GM12878 (cell line): ENCODE data around the gene MAGEA11. TPM values are rescaled to one million over a fixed set of nuclear protein-coding genes. Genes with fewer than 3 reads are reported as not detected.
"Not testable (repeated sequence)": the region's sequence is repeated elsewhere in the genome, so short reads cannot be mapped to it uniquely, and the experiment has no call there.

Experiments
- ATAC-seq: fragments of 200-7000 bp; cut with Tn5 transposase; 3 replicates; pipeline ENCODE4 v1.9.1; 2020; ENCODE audit warnings: mild to moderate bottlenecking, moderate library complexity
- BruUV-seq: library from RNA; stranded (reverse); fragments of 400-500 nt; replicated peaks from 2 replicates; lab custom pipeline; 2021; lab: Mats Ljungman, UMichigan
- CTCF ChIA-PET: fragments of 300-600 bp; sonication (Branson Sonifier 250); formaldehyde crosslinking; extraction: SDS; loops from one replicate; lab custom pipeline; 2021; ENCODE audit warnings: inconsistent platforms; lab: Yijun Ruan, JAX
- POLR2A ChIA-PET: fragments of 350-600 bp; formaldehyde crosslinking; extraction: SDS; loops from one replicate; lab custom pipeline; 2021; ENCODE audit warnings: inconsistent platforms; lab: Charles Lee
- RAD21 ChIA-PET: fragments of 300-600 bp; sonication (Branson Sonifier 250); formaldehyde crosslinking; loops from one replicate; lab custom pipeline; 2023; ENCODE audit warnings: antibody characterized with exemption; ENCODE audit not compliant: unreplicated experiment; lab: Charles Lee
- SMC1A ChIA-PET: fragments of 300-600 bp; sonication (Branson Sonifier 250); formaldehyde crosslinking; loops from one replicate; lab custom pipeline; 2023; ENCODE audit not compliant: unreplicated experiment, uncharacterized antibody; lab: Charles Lee
- DNase-seq: peaks from one replicate; pipeline ENCODE4 v3.0.0-alpha.2; 2011; ENCODE audit warnings: low read depth, low spot score
- FAIRE-seq: peaks from 3 replicates; lab custom pipeline; 2011; peaks lifted over from hg19 to GRCh38; lab: Jason Lieb, UNC
- H2AFZ ChIP-seq: 2 replicates; pipeline ENCODE4 v1.6.0; 2011; ENCODE audit warnings: low read depth, low read length, control low read depth; ENCODE audit not compliant: control insufficient read depth
- H3K27ac ChIP-seq: 2 replicates; pipeline ENCODE4 v1.5.1; 2011; ENCODE audit warnings: control low read depth; ENCODE audit not compliant: control insufficient read depth, insufficient read depth
- H3K27me3 ChIP-seq, 2 experiments: replicated peaks in 1 of 2; 2 replicates each; pipeline versions ENCODE4 v1.6.0 to v1.6.1; 2011; ENCODE audit warnings: low read length in 1 of 2; ENCODE audit not compliant: control insufficient read depth in 2 of 2, insufficient read depth in 2 of 2
- H3K36me3 ChIP-seq, 2 experiments: 2 replicates each; pipeline ENCODE4 v1.5.1; 2011; ENCODE audit warnings: low read length in 1 of 2; ENCODE audit not compliant: control insufficient read depth in 2 of 2, insufficient read depth in 2 of 2
- H3K4me1 ChIP-seq: 2 replicates; pipeline ENCODE4 v1.6.1; 2011; ENCODE audit warnings: mild to moderate bottlenecking, low read length, moderate library complexity, mixed read lengths; ENCODE audit not compliant: control insufficient read depth, insufficient read depth
- H3K4me2 ChIP-seq: 2 replicates; pipeline ENCODE4 v1.6.0; 2011; ENCODE audit warnings: control low read depth; ENCODE audit not compliant: control insufficient read depth, insufficient read depth
- H3K4me3 ChIP-seq: fragments of 200-600 bp; sonication (generic); 2 replicates; pipeline ENCODE4 v1.5.1; 2016
- H3K79me2 ChIP-seq: 2 replicates; pipeline ENCODE4 v1.6.0; 2011; ENCODE audit warnings: low read length; ENCODE audit not compliant: control insufficient read depth, insufficient read depth
- H3K9ac ChIP-seq: 2 replicates; pipeline ENCODE4 v1.8.0; 2011; ENCODE audit warnings: low read length, control low read depth, mixed read lengths; ENCODE audit not compliant: control insufficient read depth, insufficient read depth
- H3K9me3 ChIP-seq: replicated peaks from 3 replicates; pipeline ENCODE4 v1.5.1; 2011; ENCODE audit warnings: mild to moderate bottlenecking, low read length; ENCODE audit not compliant: control insufficient read depth, insufficient read depth
- H4K20me1 ChIP-seq: 2 replicates; pipeline ENCODE4 v1.6.0; 2011; ENCODE audit not compliant: control insufficient read depth, insufficient read depth
- BCLAF1 ChIP-seq: fragments of 450-650 bp; IDR thresholded peaks from 2 replicates; pipeline ENCODE4 v1.6.1; 2017; ENCODE audit warnings: antibody characterized with exemption, mild to moderate bottlenecking, moderate library complexity
- NFIC ChIP-seq: IDR thresholded peaks from 2 replicates; pipeline ENCODE4 v1.6.1; 2012; ENCODE audit warnings: low read depth, mild to moderate bottlenecking, inconsistent platforms, low read length, moderate library complexity
- SIX5 ChIP-seq: IDR thresholded peaks from 2 replicates; pipeline ENCODE4 v1.6.1; 2011; ENCODE audit warnings: mild to moderate bottlenecking, low read depth, low read length, moderate library complexity; ENCODE audit not compliant: severe bottlenecking
- SREBF1 ChIP-seq: IDR thresholded peaks from 2 replicates; pipeline ENCODE4 v1.6.1; 2012; ENCODE audit warnings: mild to moderate bottlenecking, low read length
- STAT1 ChIP-seq: fragments of 450-650 bp; conservative IDR thresholded peaks from 2 replicates; pipeline ENCODE4 v1.6.1; 2014; ENCODE audit warnings: antibody characterized with exemption, mild to moderate bottlenecking
- WGBS: methylation state at CpG from one replicate; pipeline ENCODE4 v1.1.6; 2016; ENCODE audit warnings: low lambda C conversion rate; ENCODE audit not compliant: insufficient replicate concordance, insufficient coverage; ENCODE audit errors: missing lambda C conversion rate; 5-methylcytosine and 5-hydroxymethylcytosine counted together
- in situ Hi-C: fragments of 300-500 bp; cut with MboI; formaldehyde crosslinking; loops from 9 replicates; pipeline ENCODE4 v1.14.3; 2018; ENCODE audit warnings: mixed read lengths
- intact Hi-C: fragments of 100-400 bp; cut with micrococcal nuclease; formaldehyde crosslinking; loops from one replicate; pipeline ENCODE4 v1.14.2; 2022; ENCODE audit not compliant: unreplicated experiment
- polyA plus RNA-seq, 11 experiments: library from polyadenylated mRNA; depleted of rRNA in 4 of 11; unstranded in 6 of 11; stranded (reverse) in 5 of 11; fragments of >200 nt; fragmentation: Nextera tagmentation in 4 of 11; fragmentation: Illumina TruSeq in 1 of 11; extraction: Ambion mirVana in 4 of 11; extraction: Trizol in 1 of 11; gene quantifications; 1 replicate in 1 of 11; 2 replicates in 10 of 11; pipeline versions ENCODE4 v1.2.1 to v1.2.3, GENCODE V29; 2011 to 2016; ENCODE audit warnings: inconsistent platforms in 2 of 11, missing spikeins in 2 of 11, low read depth in 1 of 11
- total RNA-seq, 4 experiments: library from RNA; depleted of rRNA in 3 of 4; stranded (reverse); fragments of >200 nt in 3 of 4; fragmentation: Illumina TruSeq in 1 of 4; extraction: Trizol in 1 of 4; gene quantifications; 2 replicates each; pipeline versions ENCODE4 v1.2.1 to v1.2.3, GENCODE V29; 2013 to 2021
- TF ChIP-seq, protein P1 (sequence below), 3 experiments: IDR thresholded peaks in 2 of 3; conservative IDR thresholded peaks in 1 of 3; 2 replicates each; pipeline ENCODE4 v1.5.1; 2011; ENCODE audit warnings: low read depth in 3 of 3, low read length in 3 of 3, mild to moderate bottlenecking in 3 of 3, control low read depth in 2 of 3, moderate library complexity in 2 of 3, inconsistent platforms in 1 of 3, mixed read lengths in 1 of 3; ENCODE audit not compliant: control insufficient read depth in 2 of 3, insufficient read depth in 1 of 3; ENCODE audit errors: extremely low read depth in 1 of 3
- TF ChIP-seq, protein P2 (sequence below): fragments of 450-650 bp; IDR thresholded peaks from 2 replicates; pipeline ENCODE4 v1.6.1; 2016; ENCODE audit warnings: mild to moderate bottlenecking, moderate library complexity, borderline replicate concordance
- TF ChIP-seq, protein P3 (sequence below): IDR thresholded peaks from 2 replicates; pipeline ENCODE4 v1.6.1; 2012; ENCODE audit warnings: low read depth, low read length, improper control_type of control experiment

MAGEA11 gene
- total and polyA plus RNA-seq, 10 of the 15 experiments (the other 5 are each of a cell fraction or from before 2014, with no cell fraction given): 0.07 TPM; not detected in 9

DNA sequence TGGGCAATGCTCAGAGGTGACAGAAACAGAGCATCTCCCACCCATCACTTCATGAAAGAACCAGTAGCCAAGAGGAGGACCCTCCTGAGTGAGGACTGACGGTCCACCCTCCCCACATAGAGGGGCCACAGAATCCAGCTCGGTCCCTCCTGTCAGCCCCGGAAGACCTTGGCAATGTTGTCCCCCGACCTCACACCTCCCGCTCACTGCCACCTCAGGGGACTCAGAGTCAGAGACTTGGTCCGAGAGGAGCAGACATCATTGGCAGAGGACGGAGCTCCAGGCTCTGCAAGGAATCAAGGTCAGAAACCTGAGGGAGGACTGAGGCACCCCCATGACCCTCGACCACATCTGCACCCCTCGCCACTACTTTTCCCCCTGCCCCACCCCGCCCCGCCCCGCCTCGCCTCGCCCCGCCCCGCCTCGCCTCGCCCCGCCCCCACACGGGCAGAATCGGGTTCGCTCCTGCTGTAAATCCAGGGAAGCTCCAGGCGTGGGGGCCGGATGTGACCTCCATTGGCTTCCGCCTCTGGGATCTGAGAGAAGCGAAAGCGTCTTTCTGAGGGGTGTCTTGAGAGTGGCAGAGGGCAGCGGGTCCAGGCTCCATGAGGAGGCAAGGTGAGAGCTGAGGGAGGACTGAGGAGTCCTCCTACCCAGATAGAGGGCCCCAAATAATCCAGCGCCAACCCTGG lies at the start of gene MAGEA11 (continued):
- TF ChIP-seq, protein P1, sequence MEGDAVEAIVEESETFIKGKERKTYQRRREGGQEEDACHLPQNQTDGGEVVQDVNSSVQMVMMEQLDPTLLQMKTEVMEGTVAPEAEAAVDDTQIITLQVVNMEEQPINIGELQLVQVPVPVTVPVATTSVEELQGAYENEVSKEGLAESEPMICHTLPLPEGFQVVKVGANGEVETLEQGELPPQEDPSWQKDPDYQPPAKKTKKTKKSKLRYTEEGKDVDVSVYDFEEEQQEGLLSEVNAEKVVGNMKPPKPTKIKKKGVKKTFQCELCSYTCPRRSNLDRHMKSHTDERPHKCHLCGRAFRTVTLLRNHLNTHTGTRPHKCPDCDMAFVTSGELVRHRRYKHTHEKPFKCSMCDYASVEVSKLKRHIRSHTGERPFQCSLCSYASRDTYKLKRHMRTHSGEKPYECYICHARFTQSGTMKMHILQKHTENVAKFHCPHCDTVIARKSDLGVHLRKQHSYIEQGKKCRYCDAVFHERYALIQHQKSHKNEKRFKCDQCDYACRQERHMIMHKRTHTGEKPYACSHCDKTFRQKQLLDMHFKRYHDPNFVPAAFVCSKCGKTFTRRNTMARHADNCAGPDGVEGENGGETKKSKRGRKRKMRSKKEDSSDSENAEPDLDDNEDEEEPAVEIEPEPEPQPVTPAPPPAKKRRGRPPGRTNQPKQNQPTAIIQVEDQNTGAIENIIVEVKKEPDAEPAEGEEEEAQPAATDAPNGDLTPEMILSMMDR (IDR thresholded peaks at IDR 0.05 in 2 of 3, conservative IDR thresholded peaks at IDR 0.05 in 1 of 3; ENCODE audit: control insufficient read depth in 2 of 3, extremely low read depth in 1 of 3, insufficient read depth in 1 of 3, low read depth in 3 of 3, low read length in 3 of 3): no peak
- no peak for TF ChIP-seq SIX5
- TF ChIP-seq, protein P2, sequence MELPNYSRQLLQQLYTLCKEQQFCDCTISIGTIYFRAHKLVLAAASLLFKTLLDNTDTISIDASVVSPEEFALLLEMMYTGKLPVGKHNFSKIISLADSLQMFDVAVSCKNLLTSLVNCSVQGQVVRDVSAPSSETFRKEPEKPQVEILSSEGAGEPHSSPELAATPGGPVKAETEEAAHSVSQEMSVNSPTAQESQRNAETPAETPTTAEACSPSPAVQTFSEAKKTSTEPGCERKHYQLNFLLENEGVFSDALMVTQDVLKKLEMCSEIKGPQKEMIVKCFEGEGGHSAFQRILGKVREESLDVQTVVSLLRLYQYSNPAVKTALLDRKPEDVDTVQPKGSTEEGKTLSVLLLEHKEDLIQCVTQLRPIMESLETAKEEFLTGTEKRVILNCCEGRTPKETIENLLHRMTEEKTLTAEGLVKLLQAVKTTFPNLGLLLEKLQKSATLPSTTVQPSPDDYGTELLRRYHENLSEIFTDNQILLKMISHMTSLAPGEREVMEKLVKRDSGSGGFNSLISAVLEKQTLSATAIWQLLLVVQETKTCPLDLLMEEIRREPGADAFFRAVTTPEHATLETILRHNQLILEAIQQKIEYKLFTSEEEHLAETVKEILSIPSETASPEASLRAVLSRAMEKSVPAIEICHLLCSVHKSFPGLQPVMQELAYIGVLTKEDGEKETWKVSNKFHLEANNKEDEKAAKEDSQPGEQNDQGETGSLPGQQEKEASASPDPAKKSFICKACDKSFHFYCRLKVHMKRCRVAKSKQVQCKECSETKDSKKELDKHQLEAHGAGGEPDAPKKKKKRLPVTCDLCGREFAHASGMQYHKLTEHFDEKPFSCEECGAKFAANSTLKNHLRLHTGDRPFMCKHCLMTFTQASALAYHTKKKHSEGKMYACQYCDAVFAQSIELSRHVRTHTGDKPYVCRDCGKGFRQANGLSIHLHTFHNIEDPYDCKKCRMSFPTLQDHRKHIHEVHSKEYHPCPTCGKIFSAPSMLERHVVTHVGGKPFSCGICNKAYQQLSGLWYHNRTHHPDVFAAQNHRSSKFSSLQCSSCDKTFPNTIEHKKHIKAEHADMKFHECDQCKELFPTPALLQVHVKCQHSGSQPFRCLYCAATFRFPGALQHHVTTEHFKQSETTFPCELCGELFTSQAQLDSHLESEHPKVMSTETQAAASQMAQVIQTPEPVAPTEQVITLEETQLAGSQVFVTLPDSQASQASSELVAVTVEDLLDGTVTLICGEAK: no peak
- TF ChIP-seq, protein P3, sequence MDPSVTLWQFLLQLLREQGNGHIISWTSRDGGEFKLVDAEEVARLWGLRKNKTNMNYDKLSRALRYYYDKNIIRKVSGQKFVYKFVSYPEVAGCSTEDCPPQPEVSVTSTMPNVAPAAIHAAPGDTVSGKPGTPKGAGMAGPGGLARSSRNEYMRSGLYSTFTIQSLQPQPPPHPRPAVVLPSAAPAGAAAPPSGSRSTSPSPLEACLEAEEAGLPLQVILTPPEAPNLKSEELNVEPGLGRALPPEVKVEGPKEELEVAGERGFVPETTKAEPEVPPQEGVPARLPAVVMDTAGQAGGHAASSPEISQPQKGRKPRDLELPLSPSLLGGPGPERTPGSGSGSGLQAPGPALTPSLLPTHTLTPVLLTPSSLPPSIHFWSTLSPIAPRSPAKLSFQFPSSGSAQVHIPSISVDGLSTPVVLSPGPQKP: no peak
- TF ChIP-seq NFIC: no peak
- no peak for TF ChIP-seq STAT1
- no peak for TF ChIP-seq BCLAF1
- TF ChIP-seq SREBF1: no peak

- H3K79me2 ChIP-seq, SMC1A ChIA-PET, CTCF ChIA-PET: not testable (repeated sequence)
Observed at GRCh38 chrX:149675088-149675487, 36.8 kb upstream of the MAGEA11 start.

More at GRCh38 chrX:149675088-149675487, 36.8 kb upstream of the MAGEA11 start:
- POLR2A ChIA-PET, in situ Hi-C loops, H3K4me3 ChIP-seq, H4K20me1 ChIP-seq, H3K4me2 ChIP-seq, H3K9me3 ChIP-seq, H3K27ac ChIP-seq, DNase-seq, H3K4me1 ChIP-seq, FAIRE-seq, RAD21 ChIA-PET, intact Hi-C loops, ATAC-seq, H3K36me3 ChIP-seq, H3K9ac ChIP-seq, H2AFZ ChIP-seq, H3K27me3 ChIP-seq, BruUV-seq: not testable (repeated sequence)
- WGBS: no CpG with 5 or more reads among the region's 3 CpGs
